Stimulated activated CD8-positive, alpha-beta memory T cell treated with anti-CD3 and anti-CD28 coated beads, Interleukin-4, amount 100 ng/mL, for 24 hours (primary cell): ENCODE data around the gene AGBL4.

ENCODE experiments used
- DNase-seq: peaks from one replicate; pipeline ENCODE4 v3.0.0-alpha.2; 2020; ENCODE audit warnings: low read depth

AGBL4 gene

GRCh38 chr1:48644905-48645605 lies 1378.7 kb downstream of the AGBL4 start:
- DNase-seq, result no peak

- no peak for DNase-seq
Observed at GRCh38 chr1:48644190-48644900, 1379.4 kb downstream of the AGBL4 start.

- DNase-seq, result no peak
Observed at GRCh38 chr1:48643193-48643592, 1380.6 kb downstream of the AGBL4 start.

GRCh38 chr1:48640836-48641492 lies 1382.8 kb downstream of the AGBL4 start:
- DNase-seq, result no peak

GRCh38 chr1:48629867-48630266 lies 1393.9 kb downstream of the AGBL4 start:
- no peak for DNase-seq

- DNase-seq, result no peak
Observed at GRCh38 chr1:48627486-48627885, 1396.3 kb downstream of the AGBL4 start.

GRCh38 chr1:48619539-48619938 lies 1404.2 kb downstream of the AGBL4 start:
- DNase-seq, result no peak

GRCh38 chr1:48617252-48617651 lies 1406.5 kb downstream of the AGBL4 start:
- DNase-seq, result no peak

GRCh38 chr1:48616710-48617109 lies 1407.0 kb downstream of the AGBL4 start:
- no peak for DNase-seq

GRCh38 chr1:48611841-48612240 lies 1411.9 kb downstream of the AGBL4 start:
- DNase-seq, result no peak

GRCh38 chr1:48610628-48611542 lies 1412.9 kb downstream of the AGBL4 start:
- DNase-seq, result no peak

GRCh38 chr1:48608882-48609281 lies 1414.9 kb downstream of the AGBL4 start:
- no peak for DNase-seq

GRCh38 chr1:48603222-48603621 lies 1420.5 kb downstream of the AGBL4 start:
- DNase-seq, result no peak

- no peak for DNase-seq
Observed at GRCh38 chr1:48602349-48602748, 1421.4 kb downstream of the AGBL4 start.

- no peak for DNase-seq
Observed at GRCh38 chr1:48600182-48600581, 1423.6 kb downstream of the AGBL4 start.

- DNase-seq, result no peak
Observed at GRCh38 chr1:48597663-48598062, 1426.1 kb downstream of the AGBL4 start.

- no peak for DNase-seq
Observed at GRCh38 chr1:48596046-48596445, 1427.7 kb downstream of the AGBL4 start.

GRCh38 chr1:48595613-48596012 lies 1428.1 kb downstream of the AGBL4 start:
- DNase-seq, result no peak

GRCh38 chr1:48592330-48592729 lies 1431.4 kb downstream of the AGBL4 start:
- DNase-seq, result no peak

GRCh38 chr1:48591181-48591580 lies 1432.6 kb downstream of the AGBL4 start:
- no peak for DNase-seq

GRCh38 chr1:48588061-48588460 lies 1435.7 kb downstream of the AGBL4 start:
- no peak for DNase-seq

GRCh38 chr1:48582408-48582807 lies 1441.3 kb downstream of the AGBL4 start:
- no peak for DNase-seq
